H1 (cell line): ENCODE data around the gene ALK.

Experiments used
- CBX8 ChIP-seq: fragments of 300-800, 300-1000 bp; sonication (generic); IDR thresholded peaks from 2 replicates; pipeline ENCODE4 v1.7.1; 2016; ENCODE audit warnings: low read depth, low read length, borderline replicate concordance
- CEBPB ChIP-seq: IDR thresholded peaks from 2 replicates; pipeline ENCODE4 v1.6.1; 2012; ENCODE audit warnings: low read depth, low read length
- CTCF ChIP-seq, 3 experiments: IDR thresholded peaks; 1 replicate in 2 of 3; 2 replicates in 1 of 3; pipeline versions ENCODE4 v1.5.1 to v1.6.1; 2011; ENCODE audit warnings: low read length in 3 of 3, mild to moderate bottlenecking in 3 of 3, inconsistent platforms in 2 of 3, low read depth in 1 of 3, moderate library complexity in 1 of 3; ENCODE audit not compliant: insufficient read depth in 1 of 3; ENCODE audit errors: control extremely low read depth in 1 of 3
- EGR1 ChIP-seq: IDR thresholded peaks from 2 replicates; pipeline ENCODE4 v1.6.1; 2011; ENCODE audit warnings: low read depth, low read length, borderline replicate concordance
- HDAC2 ChIP-seq, 2 experiments: fragments of 300-600 bp in 1 of 2; sonication (generic) in 1 of 2; IDR thresholded peaks; 2 replicates each; pipeline ENCODE4 v1.6.1; 2011 to 2012; ENCODE audit warnings: low read depth in 2 of 2, low read length in 2 of 2, mild to moderate bottlenecking in 2 of 2, moderate library complexity in 2 of 2, borderline replicate concordance in 1 of 2, inconsistent platforms in 1 of 2
- POLR2A ChIP-seq, 2 experiments: IDR thresholded peaks; 1 replicate in 1 of 2; 2 replicates in 1 of 2; pipeline ENCODE4 v1.6.1; 2011; ENCODE audit warnings: low read depth in 2 of 2, low read length in 2 of 2, mild to moderate bottlenecking in 2 of 2; ENCODE audit errors: control extremely low read depth in 1 of 2
- RFX5 ChIP-seq: IDR thresholded peaks from 2 replicates; pipeline ENCODE4 v1.6.1; 2011; ENCODE audit warnings: low read depth, low read length, improper control_type of control experiment, borderline replicate concordance
- TF ChIP-seq, protein P1 (sequence below): IDR thresholded peaks from 2 replicates; pipeline ENCODE4 v1.6.1; 2011; ENCODE audit warnings: low read depth, mild to moderate bottlenecking, low read length; ENCODE audit not compliant: insufficient read depth
- TF ChIP-seq, protein P2 (sequence below): IDR thresholded peaks from 2 replicates; pipeline ENCODE4 v1.6.1; 2012; ENCODE audit warnings: inconsistent platforms

GRCh38 chr2:29426354-29426753 lies 495.0 kb downstream of the ALK start:
- no peak for TF ChIP-seq POLR2A (IDR thresholded peaks at IDR 0.05; ENCODE audit: control extremely low read depth in 1 of 2, low read depth in 2 of 2, low read length in 2 of 2)
- TF ChIP-seq EGR1: no peak
- TF ChIP-seq CBX8: no peak
- TF ChIP-seq, protein P1, sequence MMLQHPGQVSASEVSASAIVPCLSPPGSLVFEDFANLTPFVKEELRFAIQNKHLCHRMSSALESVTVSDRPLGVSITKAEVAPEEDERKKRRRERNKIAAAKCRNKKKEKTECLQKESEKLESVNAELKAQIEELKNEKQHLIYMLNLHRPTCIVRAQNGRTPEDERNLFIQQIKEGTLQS: no peak
- no peak for TF ChIP-seq CTCF (IDR thresholded peaks at IDR 0.05; ENCODE audit: control extremely low read depth in 1 of 3, insufficient read depth in 1 of 3, low read depth in 1 of 3, low read length in 3 of 3)
- TF ChIP-seq HDAC2 (IDR thresholded peaks at IDR 0.05; ENCODE audit: borderline replicate concordance in 1 of 2, low read depth in 2 of 2, low read length in 2 of 2): no peak
- TF ChIP-seq CEBPB: no peak
- TF ChIP-seq RFX5: no peak
- TF ChIP-seq, protein P2, sequence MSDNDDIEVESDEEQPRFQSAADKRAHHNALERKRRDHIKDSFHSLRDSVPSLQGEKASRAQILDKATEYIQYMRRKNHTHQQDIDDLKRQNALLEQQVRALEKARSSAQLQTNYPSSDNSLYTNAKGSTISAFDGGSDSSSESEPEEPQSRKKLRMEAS: no peak
